ENCODE data around the gene HNRNPDL.

DNA sequence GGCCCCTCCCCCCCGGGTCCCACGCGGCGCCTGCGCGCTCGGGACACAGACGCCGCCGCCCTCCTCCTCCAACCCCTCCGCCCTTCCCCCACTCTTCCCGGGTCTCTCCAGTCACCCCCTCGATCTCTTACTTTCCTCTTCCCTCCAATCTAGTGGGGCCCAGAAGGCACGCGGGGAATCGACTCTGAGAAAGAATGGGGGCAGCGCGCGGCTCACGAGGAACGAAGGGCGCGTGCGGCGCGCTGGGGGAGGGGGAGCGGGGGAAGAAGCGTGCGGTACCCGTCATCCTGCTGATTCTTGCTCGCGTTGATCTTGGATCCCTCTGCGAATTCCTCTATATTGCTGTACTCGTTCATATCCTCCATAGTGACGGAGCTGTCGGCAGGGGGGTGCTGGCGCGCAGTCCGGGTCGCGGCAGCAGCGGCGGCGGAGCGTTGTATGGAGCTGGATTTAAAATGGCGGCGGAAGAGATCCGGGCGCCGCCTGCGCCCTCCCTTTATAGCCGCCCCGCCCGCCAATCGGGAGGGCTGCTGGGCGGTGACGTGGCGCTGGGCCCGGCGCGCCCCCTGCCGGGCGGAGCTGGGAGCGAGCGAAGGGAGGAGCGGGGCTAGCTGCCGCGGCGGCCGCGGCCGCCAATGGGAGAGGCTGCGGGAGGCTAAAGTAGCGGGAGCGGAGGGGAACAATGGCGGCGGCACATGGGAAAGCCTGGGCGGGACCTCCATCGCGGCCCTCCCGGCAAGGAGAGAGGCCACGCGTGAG is 1.1 kb downstream of the HNRNPDL start:
- TF ChIP-seq CSDC2 (CRISPR knock-in tag; IDR thresholded peaks at IDR 0.05) (no peak), RARB (CRISPR knock-in tag; IDR thresholded peaks at IDR 0.05) (no peak)

All from SK-N-SH treated with all-trans-retinoic acid at 6 μM for 48 hours (cell line).